ENCODE data around the gene BMP7. TPM values are rescaled to one million over a fixed set of nuclear protein-coding genes. Genes with fewer than 3 reads are reported as not detected.

The BMP7 gene
- total and polyA plus RNA-seq, 2 experiments from 2014 or later = 15.9 to 22.8 TPM

DNA sequence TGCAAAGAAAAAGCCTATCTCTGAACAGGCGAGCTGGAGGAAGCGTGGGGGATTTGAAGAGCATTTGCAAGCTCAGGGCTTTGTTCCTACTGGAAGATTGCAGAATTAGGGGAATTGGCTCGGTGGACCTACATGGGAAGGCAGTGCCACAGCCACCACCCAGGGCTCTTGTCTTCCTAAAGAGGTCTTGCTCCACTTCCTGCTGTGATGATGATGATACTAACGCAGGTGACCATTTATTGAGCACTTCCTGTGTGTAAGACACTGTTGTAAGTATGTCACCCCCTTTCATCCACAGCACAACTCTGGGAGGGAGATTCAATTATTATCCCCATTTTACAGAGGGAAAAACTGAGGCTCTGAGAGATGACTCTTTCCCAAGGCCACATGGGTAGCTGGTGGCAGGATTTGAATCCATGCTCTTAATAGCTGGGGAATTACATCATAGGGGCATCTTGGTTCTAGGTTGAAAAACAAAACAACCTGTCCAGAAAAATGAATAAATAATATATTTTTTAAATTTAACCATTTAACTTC, 41.2 kb downstream of the BMP7 start:
- Histone ChIP-seq H3K36me3 (ENCODE audit: insufficient read depth) (no peaks in the 10 kb centered on the region), H2AFZ (no peak overlapping the region), H3K27ac (ENCODE audit: low read depth) (no peak overlapping the region), H3K4me1 (ENCODE audit: insufficient read depth) (peaks cover 5% of the 10 kb centered on the region), H3F3A (replicated peaks; ENCODE audit: low read depth) (no peaks in the 10 kb centered on the region), H4K20me1 (replicated peaks; ENCODE audit: insufficient read depth) (no peaks in the 10 kb centered on the region), H3K4me2 (no peak overlapping the region), H3K79me2 (replicated peaks; ENCODE audit: insufficient read depth) (0 out of 2 replicates have a peak, but pooled peaks cover 3% of the 10 kb centered on the region), H3K27me3 (ENCODE audit: insufficient read depth) (no peaks in the 10 kb centered on the region), H3K4me3 (no peak overlapping the region), H3K9me2 (ENCODE audit: insufficient read depth) (no peaks in the 10 kb centered on the region)
- H3K27me3 Mint-ChIP-seq (ENCODE audit: insufficient read depth, low read depth, poor library complexity) = peaks cover 9% of the 10 kb centered on the region
- H3K36me3 Mint-ChIP-seq (ENCODE audit: low read depth) = no peaks in the 10 kb centered on the region
- peaks cover 11% of the 10 kb centered on the region for H3K4me1 Mint-ChIP-seq
- no peak overlapping the region for H3K4me3 Mint-ChIP-seq
- H3K9me3 Mint-ChIP-seq = no peaks in the 10 kb centered on the region
- ATAC-seq = no peak
- no peak overlapping the region for H3K27ac Mint-ChIP-seq
- no peak for DNase-seq (ENCODE audit: low spot score)
- TF ChIP-seq ZNF114 (CRISPR knock-in tag; IDR thresholded peaks at IDR 0.05) (no peak), EZH2 (IDR thresholded peaks at IDR 0.05; ENCODE audit: low read depth, unreplicated experiment) (no peak), POLR2AphosphoS5 (IDR thresholded peaks at IDR 0.05; ENCODE audit: low read depth) (no peak), JUNB (IDR thresholded peaks at IDR 0.05; ENCODE audit: unreplicated experiment) (no peak), EZH2phosphoT487 (IDR thresholded peaks at IDR 0.05; ENCODE audit: unreplicated experiment) (no peak), STAT1 (IDR thresholded peaks at IDR 0.05; ENCODE audit: unreplicated experiment) (no peak)

DNA sequence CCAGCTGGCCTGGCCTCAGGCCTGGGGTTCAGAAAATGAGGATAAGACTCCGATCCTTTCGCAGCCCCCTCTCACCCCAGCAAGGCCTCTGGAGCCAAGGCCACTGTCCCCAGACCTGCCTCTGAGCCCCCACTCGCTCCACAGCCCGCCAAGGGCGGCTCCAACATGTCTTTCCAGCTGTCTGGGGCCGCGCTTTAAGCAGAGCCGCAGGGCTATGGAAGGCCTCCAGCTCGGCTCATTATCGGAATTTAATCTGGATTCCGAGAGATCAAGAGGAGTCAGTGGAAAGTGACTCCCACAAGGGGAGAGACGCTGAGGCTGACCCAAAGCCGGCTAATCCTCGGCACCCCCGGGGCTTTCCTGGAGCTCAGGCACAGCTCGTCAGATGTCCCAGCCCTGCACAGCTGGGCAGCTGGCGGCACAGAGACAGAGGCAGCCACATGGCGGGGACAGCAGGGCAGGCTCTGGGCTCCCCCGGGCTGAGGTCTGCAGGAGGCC, 41.8 kb downstream of the BMP7 start:
- Histone ChIP-seq H3K36me3 (ENCODE audit: insufficient read depth) (no peaks in the 10 kb centered on the region), H3K4me1 (ENCODE audit: insufficient read depth) (peaks cover 4% of the 10 kb centered on the region), H3F3A (replicated peaks; ENCODE audit: low read depth) (no peaks in the 10 kb centered on the region), H3K4me2 (no peak overlapping the region), H3K9me2 (ENCODE audit: insufficient read depth) (no peaks in the 10 kb centered on the region), H3K79me2 (replicated peaks; ENCODE audit: insufficient read depth) (0 out of 2 replicates have a peak, but pooled peaks cover 2% of the 10 kb centered on the region), H3K27me3 (ENCODE audit: insufficient read depth) (no peaks in the 10 kb centered on the region), H3K4me3 (no peak overlapping the region), H2AFZ (no peak overlapping the region), H4K20me1 (replicated peaks; ENCODE audit: insufficient read depth) (no peaks in the 10 kb centered on the region), H3K27ac (ENCODE audit: low read depth) (no peak overlapping the region)
- no peak overlapping the region for H3K27ac Mint-ChIP-seq
- H3K27me3 Mint-ChIP-seq (ENCODE audit: insufficient read depth, low read depth, poor library complexity) = peaks cover 9% of the 10 kb centered on the region
- peak; percentile 64 for ATAC-seq
- H3K4me3 Mint-ChIP-seq = no peak overlapping the region
- H3K4me1 Mint-ChIP-seq = peaks cover 8% of the 10 kb centered on the region
- no peaks in the 10 kb centered on the region for H3K36me3 Mint-ChIP-seq (ENCODE audit: low read depth)
- H3K9me3 Mint-ChIP-seq = no peaks in the 10 kb centered on the region
- no peak for DNase-seq (ENCODE audit: low spot score)
- TF ChIP-seq, protein P1, sequence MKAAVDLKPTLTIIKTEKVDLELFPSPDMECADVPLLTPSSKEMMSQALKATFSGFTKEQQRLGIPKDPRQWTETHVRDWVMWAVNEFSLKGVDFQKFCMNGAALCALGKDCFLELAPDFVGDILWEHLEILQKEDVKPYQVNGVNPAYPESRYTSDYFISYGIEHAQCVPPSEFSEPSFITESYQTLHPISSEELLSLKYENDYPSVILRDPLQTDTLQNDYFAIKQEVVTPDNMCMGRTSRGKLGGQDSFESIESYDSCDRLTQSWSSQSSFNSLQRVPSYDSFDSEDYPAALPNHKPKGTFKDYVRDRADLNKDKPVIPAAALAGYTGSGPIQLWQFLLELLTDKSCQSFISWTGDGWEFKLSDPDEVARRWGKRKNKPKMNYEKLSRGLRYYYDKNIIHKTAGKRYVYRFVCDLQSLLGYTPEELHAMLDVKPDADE (IDR thresholded peaks at IDR 0.05) = no peak
- TF ChIP-seq CREB1 (CRISPR knock-in tag; IDR thresholded peaks at IDR 0.05; ENCODE audit: low read depth) = no peak
- TF ChIP-seq EZH2 (IDR thresholded peaks at IDR 0.05; ENCODE audit: low read depth, unreplicated experiment) = no peak
- TF ChIP-seq, protein P2, sequence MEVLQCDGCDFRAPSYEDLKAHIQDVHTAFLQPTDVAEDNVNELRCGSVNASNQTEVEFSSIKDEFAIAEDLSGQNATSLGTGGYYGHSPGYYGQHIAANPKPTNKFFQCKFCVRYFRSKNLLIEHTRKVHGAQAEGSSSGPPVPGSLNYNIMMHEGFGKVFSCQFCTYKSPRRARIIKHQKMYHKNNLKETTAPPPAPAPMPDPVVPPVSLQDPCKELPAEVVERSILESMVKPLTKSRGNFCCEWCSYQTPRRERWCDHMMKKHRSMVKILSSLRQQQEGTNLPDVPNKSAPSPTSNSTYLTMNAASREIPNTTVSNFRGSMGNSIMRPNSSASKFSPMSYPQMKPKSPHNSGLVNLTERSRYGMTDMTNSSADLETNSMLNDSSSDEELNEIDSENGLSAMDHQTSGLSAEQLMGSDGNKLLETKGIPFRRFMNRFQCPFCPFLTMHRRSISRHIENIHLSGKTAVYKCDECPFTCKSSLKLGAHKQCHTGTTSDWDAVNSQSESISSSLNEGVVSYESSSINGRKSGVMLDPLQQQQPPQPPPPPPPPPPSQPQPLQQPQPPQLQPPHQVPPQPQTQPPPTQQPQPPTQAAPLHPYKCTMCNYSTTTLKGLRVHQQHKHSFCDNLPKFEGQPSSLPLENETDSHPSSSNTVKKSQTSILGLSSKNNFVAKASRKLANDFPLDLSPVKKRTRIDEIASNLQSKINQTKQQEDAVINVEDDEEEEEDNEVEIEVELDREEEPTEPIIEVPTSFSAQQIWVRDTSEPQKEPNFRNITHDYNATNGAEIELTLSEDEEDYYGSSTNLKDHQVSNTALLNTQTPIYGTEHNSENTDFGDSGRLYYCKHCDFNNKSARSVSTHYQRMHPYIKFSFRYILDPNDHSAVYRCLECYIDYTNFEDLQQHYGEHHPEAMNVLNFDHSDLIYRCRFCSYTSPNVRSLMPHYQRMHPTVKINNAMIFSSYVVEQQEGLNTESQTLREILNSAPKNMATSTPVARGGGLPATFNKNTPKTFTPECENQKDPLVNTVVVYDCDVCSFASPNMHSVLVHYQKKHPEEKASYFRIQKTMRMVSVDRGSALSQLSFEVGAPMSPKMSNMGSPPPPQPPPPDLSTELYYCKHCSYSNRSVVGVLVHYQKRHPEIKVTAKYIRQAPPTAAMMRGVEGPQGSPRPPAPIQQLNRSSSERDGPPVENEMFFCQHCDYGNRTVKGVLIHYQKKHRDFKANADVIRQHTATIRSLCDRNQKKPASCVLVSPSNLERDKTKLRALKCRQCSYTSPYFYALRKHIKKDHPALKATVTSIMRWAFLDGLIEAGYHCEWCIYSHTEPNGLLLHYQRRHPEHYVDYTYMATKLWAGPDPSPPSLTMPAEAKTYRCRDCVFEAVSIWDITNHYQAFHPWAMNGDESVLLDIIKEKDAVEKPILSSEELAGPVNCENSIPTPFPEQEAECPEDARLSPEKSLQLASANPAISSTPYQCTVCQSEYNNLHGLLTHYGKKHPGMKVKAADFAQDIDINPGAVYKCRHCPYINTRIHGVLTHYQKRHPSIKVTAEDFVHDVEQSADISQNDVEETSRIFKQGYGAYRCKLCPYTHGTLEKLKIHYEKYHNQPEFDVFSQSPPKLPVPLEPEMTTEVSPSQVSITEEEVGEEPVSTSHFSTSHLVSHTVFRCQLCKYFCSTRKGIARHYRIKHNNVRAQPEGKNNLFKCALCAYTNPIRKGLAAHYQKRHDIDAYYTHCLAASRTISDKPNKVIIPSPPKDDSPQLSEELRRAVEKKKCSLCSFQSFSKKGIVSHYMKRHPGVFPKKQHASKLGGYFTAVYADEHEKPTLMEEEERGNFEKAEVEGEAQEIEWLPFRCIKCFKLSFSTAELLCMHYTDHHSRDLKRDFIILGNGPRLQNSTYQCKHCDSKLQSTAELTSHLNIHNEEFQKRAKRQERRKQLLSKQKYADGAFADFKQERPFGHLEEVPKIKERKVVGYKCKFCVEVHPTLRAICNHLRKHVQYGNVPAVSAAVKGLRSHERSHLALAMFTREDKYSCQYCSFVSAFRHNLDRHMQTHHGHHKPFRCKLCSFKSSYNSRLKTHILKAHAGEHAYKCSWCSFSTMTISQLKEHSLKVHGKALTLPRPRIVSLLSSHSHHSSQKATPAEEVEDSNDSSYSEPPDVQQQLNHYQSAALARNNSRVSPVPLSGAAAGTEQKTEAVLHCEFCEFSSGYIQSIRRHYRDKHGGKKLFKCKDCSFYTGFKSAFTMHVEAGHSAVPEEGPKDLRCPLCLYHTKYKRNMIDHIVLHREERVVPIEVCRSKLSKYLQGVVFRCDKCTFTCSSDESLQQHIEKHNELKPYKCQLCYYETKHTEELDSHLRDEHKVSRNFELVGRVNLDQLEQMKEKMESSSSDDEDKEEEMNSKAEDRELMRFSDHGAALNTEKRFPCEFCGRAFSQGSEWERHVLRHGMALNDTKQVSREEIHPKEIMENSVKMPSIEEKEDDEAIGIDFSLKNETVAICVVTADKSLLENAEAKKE (CRISPR knock-in tag; IDR thresholded peaks at IDR 0.05) = no peak
- TF ChIP-seq POLR2AphosphoS5 (IDR thresholded peaks at IDR 0.05; ENCODE audit: low read depth) = no peak
- TF ChIP-seq JUNB (IDR thresholded peaks at IDR 0.05; ENCODE audit: unreplicated experiment) = no peak
- TF ChIP-seq ZNF331 (CRISPR knock-in tag; IDR thresholded peaks at IDR 0.05; ENCODE audit: low read depth) = no peak
- TF ChIP-seq STAT1 (IDR thresholded peaks at IDR 0.05; ENCODE audit: unreplicated experiment) = no peak
- TF ChIP-seq NANOG (IDR thresholded peaks at IDR 0.05; ENCODE audit: borderline replicate concordance) = no peak
- no peak for TF ChIP-seq ZNF114 (CRISPR knock-in tag; IDR thresholded peaks at IDR 0.05)

Measured in GM23338 (cell line).